Mesenchymal stem cell (in vitro differentiated cells and primary cell): ENCODE measurements around the gene ERGIC1.

Experiments
- DNase-seq: peaks from one replicate; pipeline ENCODE4 v3.0.0-alpha.2; 2013
- H2AFZ ChIP-seq: one replicate; pipeline ENCODE4 v1.6.1; 2013; ENCODE audit warnings: low read depth, mild to moderate bottlenecking, control low read depth, inconsistent platforms, low read length, moderate library complexity
- H2AK5ac ChIP-seq: 2 replicates; pipeline ENCODE4 v1.6.1; 2013; ENCODE audit warnings: low read length, moderate library complexity, mild to moderate bottlenecking, inconsistent platforms; ENCODE audit not compliant: severe bottlenecking
- H2BK120ac ChIP-seq: one replicate; pipeline ENCODE4 v1.6.1; 2013; ENCODE audit warnings: low read depth, mild to moderate bottlenecking, inconsistent platforms, low read length, moderate library complexity
- H2BK12ac ChIP-seq, 2 experiments: one replicate each; pipeline ENCODE4 v1.6.1; 2013; ENCODE audit warnings: inconsistent platforms in 2 of 2, low read length in 2 of 2, mild to moderate bottlenecking in 2 of 2, moderate library complexity in 2 of 2, control low read depth in 1 of 2
- H2BK15ac ChIP-seq: one replicate; pipeline ENCODE4 v1.6.1; 2013; ENCODE audit warnings: mild to moderate bottlenecking, low read depth, inconsistent platforms; ENCODE audit not compliant: poor library complexity, severe bottlenecking
- H2BK5ac ChIP-seq: 2 replicates; pipeline ENCODE4 v1.6.1; 2013; ENCODE audit warnings: low read depth, mild to moderate bottlenecking, low read length, control low read depth, inconsistent platforms; ENCODE audit not compliant: poor library complexity, severe bottlenecking
- H3K14ac ChIP-seq, 2 experiments: one replicate each; pipeline ENCODE4 v1.6.1; 2013; ENCODE audit warnings: inconsistent platforms in 2 of 2, low read length in 2 of 2, control low read depth in 1 of 2, mild to moderate bottlenecking in 1 of 2, moderate library complexity in 1 of 2
- H3K18ac ChIP-seq, 2 experiments: one replicate each; pipeline ENCODE4 v1.6.1; 2013; ENCODE audit warnings: inconsistent platforms in 2 of 2, low read length in 2 of 2, control low read depth in 1 of 2, low read depth in 1 of 2, mild to moderate bottlenecking in 1 of 2
- H3K23ac ChIP-seq, 2 experiments: one replicate each; pipeline ENCODE4 v1.6.1; 2013; ENCODE audit warnings: inconsistent platforms in 2 of 2, low read length in 2 of 2, mild to moderate bottlenecking in 2 of 2, moderate library complexity in 2 of 2, control low read depth in 1 of 2
- H3K27ac ChIP-seq: 2 replicates; pipeline ENCODE4 v1.5.1; 2013; ENCODE audit warnings: mild to moderate bottlenecking, moderate library complexity, low read length, control low read depth, inconsistent platforms; ENCODE audit not compliant: poor library complexity, severe bottlenecking
- H3K27me3 ChIP-seq, 2 experiments: 2 replicates each; pipeline versions ENCODE4 v1.6.1 to v1.7.0; 2013; ENCODE audit warnings: low read length in 2 of 2, mild to moderate bottlenecking in 2 of 2, moderate library complexity in 2 of 2, control low read depth in 1 of 2, inconsistent platforms in 1 of 2; ENCODE audit not compliant: control insufficient read depth in 1 of 2, insufficient read depth in 1 of 2
- H3K36me3 ChIP-seq, 2 experiments: 2 replicates each; pipeline versions ENCODE4 v1.6.1 to v1.7.0; 2013; ENCODE audit warnings: low read length in 2 of 2, control low read depth in 1 of 2, inconsistent platforms in 1 of 2, low read depth in 1 of 2, mild to moderate bottlenecking in 1 of 2; ENCODE audit not compliant: insufficient read depth in 2 of 2, control insufficient read depth in 1 of 2
- H3K4ac ChIP-seq, 2 experiments: one replicate each; pipeline ENCODE4 v1.6.1; 2013; ENCODE audit warnings: inconsistent platforms in 2 of 2, low read length in 2 of 2, mild to moderate bottlenecking in 2 of 2, moderate library complexity in 2 of 2, control low read depth in 1 of 2, low read depth in 1 of 2
- H3K4me1 ChIP-seq: 2 replicates; pipeline ENCODE4 v1.6.1; 2013; ENCODE audit warnings: low read depth, low read length, control low read depth; ENCODE audit not compliant: control insufficient read depth, insufficient read depth
- H3K4me2 ChIP-seq: 2 replicates; pipeline ENCODE4 v1.6.1; 2013; ENCODE audit warnings: low read length, mild to moderate bottlenecking, inconsistent platforms; ENCODE audit not compliant: poor library complexity, severe bottlenecking
- H3K4me3 ChIP-seq, 2 experiments: 2 replicates each; pipeline versions ENCODE4 v1.5.1 to v1.7.0; 2013; ENCODE audit warnings: low read length in 2 of 2, mild to moderate bottlenecking in 2 of 2, control low read depth in 1 of 2, low read depth in 1 of 2; ENCODE audit not compliant: insufficient read depth in 1 of 2
- H3K79me1 ChIP-seq: replicated peaks from 2 replicates; pipeline ENCODE4 v1.6.1; 2013; ENCODE audit warnings: mild to moderate bottlenecking, control low read depth, low read length, inconsistent platforms; ENCODE audit not compliant: poor library complexity, severe bottlenecking
- H3K9ac ChIP-seq: 2 replicates; pipeline ENCODE4 v1.7.0; 2013; ENCODE audit warnings: mild to moderate bottlenecking, low read length, moderate library complexity
- H3K9me3 ChIP-seq: 2 replicates; pipeline ENCODE4 v1.7.0; 2013; ENCODE audit warnings: mild to moderate bottlenecking, low read length; ENCODE audit not compliant: control insufficient read depth
- H4K8ac ChIP-seq: one replicate; pipeline ENCODE4 v1.6.1; 2013; ENCODE audit warnings: inconsistent platforms, mild to moderate bottlenecking, low read length, moderate library complexity
- H4K91ac ChIP-seq: one replicate; pipeline ENCODE4 v1.6.1; 2013; ENCODE audit warnings: mild to moderate bottlenecking, low read length, inconsistent platforms
- WGBS: methylation state at CpG from one replicate; pipeline ENCODE4 v1.1.7; 2013; ENCODE audit warnings: mixed read lengths; 5-methylcytosine and 5-hydroxymethylcytosine counted together

ERGIC1 gene

DNA sequence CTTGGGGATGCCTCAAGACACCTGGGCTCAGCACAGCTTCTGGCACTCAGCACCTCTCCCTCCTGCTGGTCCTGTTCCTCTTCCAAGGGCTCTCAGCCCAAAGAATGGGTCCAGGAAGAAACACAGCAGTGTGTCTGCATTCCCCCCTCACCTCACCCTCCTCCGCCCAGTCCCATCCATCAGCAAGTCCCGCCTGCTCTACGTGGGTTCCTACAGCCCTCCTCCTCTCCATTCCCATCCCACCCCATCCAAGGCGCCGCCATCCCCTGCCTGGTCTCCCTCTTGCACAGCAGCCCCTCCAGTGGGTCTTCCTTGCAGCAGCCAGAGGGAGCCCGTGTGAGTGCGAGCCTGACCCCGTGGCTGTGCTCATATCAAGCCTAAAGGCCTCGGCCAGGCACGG, 72.8 kb downstream of the ERGIC1 start:
- Histone ChIP-seq H2AK5ac (peak overlapping the region; percentile 38), H2BK12ac (peak overlapping the region in 1 of 2 experiments; percentile 68), H4K91ac (peak overlapping the region; percentile 62), H3K4ac (peak overlapping the region in 1 of 2 experiments; percentile 56), H2BK15ac (peak overlapping the region; percentile 4), H2BK120ac (no peak overlapping the region), H2BK5ac (no peak overlapping the region), H3K23ac (no peak overlapping the region), H3K79me1 (peaks cover 3% of the 10 kb centered on the region), H3K14ac (peak overlapping the region in 1 of 2 experiments; percentile 93), H3K4me3 (no peak overlapping the region), H3K18ac (peak overlapping the region in 1 of 2 experiments; percentile 81), H3K27ac (peak overlapping the region; percentile 30), H3K36me3 (peaks cover 6 to 13% of the 10 kb centered on the region in 2 experiments), H3K4me1 (peaks cover 55% of the 10 kb centered on the region), H3K4me2 (no peak overlapping the region), H3K9me3 (no peaks in the 10 kb centered on the region), H3K27me3 (no peaks in the 10 kb centered on the region), H3K9ac (no peak overlapping the region), H2AFZ (no peak overlapping the region), H4K8ac (no peak overlapping the region)
- DNase-seq: no peak
- WGBS: 85% methylated on average over 10 of the region's 10 CpGs

DNA sequence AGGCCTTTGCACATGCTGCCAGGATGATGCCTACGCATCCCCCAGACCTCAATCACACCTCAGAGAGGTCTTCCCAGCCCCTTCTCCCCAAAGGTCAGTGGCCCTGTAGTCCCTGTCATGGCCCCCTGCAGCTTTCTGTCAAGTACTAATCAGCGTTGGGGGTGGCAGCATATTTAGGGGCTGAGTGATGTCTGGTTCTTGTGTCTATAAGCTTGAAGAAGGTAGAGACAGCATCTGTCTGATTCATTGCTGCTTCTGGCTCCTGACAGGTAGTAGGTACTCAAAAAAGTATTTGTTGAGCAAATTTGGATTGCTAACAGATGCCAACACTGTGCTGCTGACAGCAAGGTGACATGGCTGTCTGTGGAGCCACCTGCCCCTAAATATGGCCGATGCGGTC, 73.6 kb downstream of the ERGIC1 start:
- Histone ChIP-seq H3K36me3 (peaks cover 3 to 9% of the 10 kb centered on the region in 2 experiments), H3K4ac (no peak overlapping the region), H2AK5ac (peak overlapping the region; percentile 84), H3K4me3 (no peak overlapping the region), H3K23ac (no peak overlapping the region), H2BK12ac (peak overlapping the region in 1 of 2 experiments; percentile 3), H3K14ac (no peak overlapping the region), H4K8ac (no peak overlapping the region), H3K18ac (no peak overlapping the region), H3K9ac (no peak overlapping the region), H2AFZ (no peak overlapping the region), H3K4me2 (no peak overlapping the region), H3K9me3 (no peaks in the 10 kb centered on the region), H2BK15ac (no peak overlapping the region), H4K91ac (no peak overlapping the region), H3K79me1 (peaks cover 3% of the 10 kb centered on the region), H3K27ac (no peak overlapping the region), H2BK120ac (no peak overlapping the region), H2BK5ac (no peak overlapping the region), H3K27me3 (no peaks in the 10 kb centered on the region), H3K4me1 (peaks cover 49% of the 10 kb centered on the region)
- WGBS: 92% methylated on average over 4 of the region's 4 CpGs
- DNase-seq: no peak

DNA sequence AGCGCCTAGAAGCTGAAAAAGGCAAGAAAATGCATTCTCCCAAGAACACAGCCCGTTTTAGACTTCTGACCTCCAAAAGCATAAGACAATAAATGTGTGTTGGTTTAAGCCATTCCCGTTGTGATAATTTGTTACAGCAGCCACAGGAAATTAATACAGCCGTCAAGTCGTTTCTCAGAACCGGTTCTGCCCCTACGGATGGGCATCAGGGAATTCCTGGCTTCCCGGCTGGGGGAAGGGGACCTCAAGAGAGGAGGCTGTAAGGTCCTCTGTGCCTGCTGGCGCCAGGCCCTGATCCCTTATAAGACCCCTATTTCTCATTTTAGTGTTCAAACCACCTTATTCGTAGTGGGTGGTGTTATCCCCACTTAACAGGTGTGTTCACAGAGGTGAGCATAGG, 74.6 kb downstream of the ERGIC1 start:
- Histone ChIP-seq H2BK12ac (no peak overlapping the region), H2BK15ac (no peak overlapping the region), H3K4me2 (no peak overlapping the region), H3K18ac (no peak overlapping the region), H3K79me1 (peaks cover 7% of the 10 kb centered on the region), H4K91ac (no peak overlapping the region), H2AK5ac (peak overlapping the region; percentile 17), H3K36me3 (peaks cover 13 to 19% of the 10 kb centered on the region in 2 experiments), H3K9ac (no peak overlapping the region), H3K27ac (no peak overlapping the region), H3K23ac (no peak overlapping the region), H3K14ac (no peak overlapping the region), H3K27me3 (no peaks in the 10 kb centered on the region), H2BK5ac (no peak overlapping the region), H3K4ac (no peak overlapping the region), H2BK120ac (no peak overlapping the region), H3K4me3 (no peak overlapping the region), H3K4me1 (peaks cover 42% of the 10 kb centered on the region), H3K9me3 (no peaks in the 10 kb centered on the region), H4K8ac (no peak overlapping the region), H2AFZ (no peak overlapping the region)
- 93% methylated on average over 9 of the region's 10 CpGs for WGBS
- DNase-seq: no peak

DNA sequence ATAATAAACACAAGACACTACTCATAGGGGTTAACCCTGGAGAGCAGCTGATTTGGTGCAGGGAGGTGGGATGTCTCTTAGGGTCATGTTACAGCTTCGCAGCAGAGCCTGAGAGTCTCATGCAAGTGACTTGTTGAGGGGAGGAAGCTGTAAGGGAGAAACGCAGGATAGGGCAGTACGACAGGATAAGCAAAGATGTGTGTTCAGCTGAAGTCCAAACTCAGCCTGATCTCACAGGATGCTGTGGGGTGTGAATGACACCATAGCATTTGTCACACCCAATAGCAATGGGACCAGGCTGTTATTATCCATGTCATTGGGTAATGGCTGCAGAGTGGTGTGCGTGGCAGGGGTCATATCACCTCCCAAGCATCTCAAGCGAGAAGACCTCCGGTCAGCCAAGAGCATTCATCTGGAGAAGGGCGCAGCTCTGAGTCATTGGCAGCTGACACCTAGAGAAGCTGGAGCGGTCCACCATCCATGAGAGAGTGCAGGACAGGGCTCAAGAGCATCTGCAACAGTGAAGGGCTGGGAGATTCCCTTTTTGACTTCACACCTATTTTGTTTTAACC, 76.0 kb downstream of the ERGIC1 start:
- Histone ChIP-seq H2AK5ac (no peak overlapping the region), H2BK5ac (no peak overlapping the region), H3K4me1 (peaks cover 33% of the 10 kb centered on the region), H2BK15ac (no peak overlapping the region), H3K27me3 (no peaks in the 10 kb centered on the region), H3K23ac (no peak overlapping the region), H2AFZ (no peak overlapping the region), H3K79me1 (peaks cover 12% of the 10 kb centered on the region), H3K4ac (no peak overlapping the region), H3K14ac (peak overlapping the region in 1 of 2 experiments; percentile 35), H3K4me2 (no peak overlapping the region), H3K18ac (peak overlapping the region in 1 of 2 experiments; percentile 22), H4K91ac (no peak overlapping the region), H2BK120ac (no peak overlapping the region), H3K9ac (peak overlapping the region; percentile 30), H3K4me3 (no peak overlapping the region), H3K9me3 (no peaks in the 10 kb centered on the region), H2BK12ac (peak overlapping the region; percentile 4 to 29), H3K36me3 (peaks cover 22 to 30% of the 10 kb centered on the region in 2 experiments), H3K27ac (peak overlapping the region; percentile 61), H4K8ac (no peak overlapping the region)
- WGBS: 47% methylated on average over 8 of the region's 8 CpGs
- DNase-seq: peak; percentile 87
